HepG2 (cell line): Measurements from ENCODE around the gene HSPB9. TPM values are rescaled to one million over a fixed set of nuclear protein-coding genes. Genes with fewer than 3 reads are reported as not detected.

ENCODE experiments used
- CREB3 ChIP-seq: sonication (generic); formaldehyde crosslinking; IDR thresholded peaks from 2 replicates; pipeline ENCODE4 v1.5.0; 2020; ENCODE audit warnings: missing genetic modification reagents
- HMG20B ChIP-seq: conservative IDR thresholded peaks from 2 replicates; pipeline ENCODE4 v1.6.1; 2016; ENCODE audit warnings: missing genetic modification reagents, missing compliant biosample characterization
- HNF4G ChIP-seq, 2 experiments: sonication (generic) in 1 of 2; formaldehyde crosslinking in 1 of 2; IDR thresholded peaks; 2 replicates each; pipeline versions ENCODE4 v1.4.0 to v1.6.1; 2011 to 2020; ENCODE audit warnings: borderline replicate concordance in 2 of 2, low read depth in 2 of 2, mild to moderate bottlenecking in 2 of 2, low read length in 1 of 2, missing genetic modification reagents in 1 of 2, moderate library complexity in 1 of 2
- HOXD1 ChIP-seq: sonication (generic); formaldehyde crosslinking; IDR thresholded peaks from 2 replicates; pipeline ENCODE4 v1.5.0; 2020; ENCODE audit warnings: missing genetic modification reagents
- NFKB2 ChIP-seq: sonication (generic); formaldehyde crosslinking; IDR thresholded peaks from 2 replicates; pipeline ENCODE4 v1.4.0; 2020; ENCODE audit warnings: missing genetic modification reagents, borderline replicate concordance
- ZBTB33 ChIP-seq: sonication (generic); formaldehyde crosslinking; IDR thresholded peaks from 2 replicates; pipeline ENCODE4 v1.4.0; 2020; ENCODE audit warnings: missing genetic modification reagents
- ZFP36 ChIP-seq: fragments of 150-350 bp; IDR thresholded peaks from 2 replicates; pipeline ENCODE4 v1.6.1; 2018; ENCODE audit warnings: borderline replicate concordance, low read length, low read depth; ENCODE audit not compliant: partially characterized antibody
- ZNF331 ChIP-seq: sonication (generic); formaldehyde crosslinking; IDR thresholded peaks from 2 replicates; pipeline ENCODE4 v1.4.0; 2020; ENCODE audit warnings: missing genetic modification reagents
- ZNF572 ChIP-seq: sonication (generic); formaldehyde crosslinking; IDR thresholded peaks from 2 replicates; pipeline ENCODE4 v1.5.1; 2020; ENCODE audit warnings: mild to moderate bottlenecking, missing genetic modification reagents
- ZNF619 ChIP-seq: sonication (generic); formaldehyde crosslinking; IDR thresholded peaks from 2 replicates; pipeline ENCODE4 v1.4.0; 2020; ENCODE audit warnings: mild to moderate bottlenecking, missing genetic modification reagents
- ZNF761 ChIP-seq: sonication (generic); formaldehyde crosslinking; conservative IDR thresholded peaks from 2 replicates; pipeline ENCODE4 v1.4.0; 2020; ENCODE audit warnings: mild to moderate bottlenecking, missing genetic modification reagents
- ZNF781 ChIP-seq: sonication (generic); formaldehyde crosslinking; IDR thresholded peaks from 2 replicates; pipeline ENCODE4 v1.5.1; 2020; ENCODE audit warnings: borderline replicate concordance, mild to moderate bottlenecking, missing genetic modification reagents; ENCODE audit errors: not compliant biosample characterization
- ZSCAN29 ChIP-seq: sonication (generic); formaldehyde crosslinking; conservative IDR thresholded peaks from 2 replicates; pipeline ENCODE4 v1.4.0; 2020; ENCODE audit warnings: mild to moderate bottlenecking, missing genetic modification reagents
- polyA plus RNA-seq, 8 experiments: library from polyadenylated mRNA; depleted of rRNA in 3 of 8; stranded (reverse) in 7 of 8; unstranded in 1 of 8; fragments of >200 nt; fragmentation: Illumina TruSeq in 4 of 8; extraction: Trizol in 4 of 8; gene quantifications; 2 replicates each; pipeline versions ENCODE4 v1.2.1 to v1.2.3, GENCODE V29; 2011 to 2016; ENCODE audit warnings: low read depth in 4 of 8, missing spikeins in 1 of 8, mixed read lengths in 1 of 8; ENCODE audit not compliant: insufficient read depth in 1 of 8
- total RNA-seq, 5 experiments: library from RNA; depleted of rRNA; stranded (reverse); fragments of >200 nt; fragmentation: Illumina TruSeq; extraction: Trizol; gene quantifications; 2 replicates each; pipeline ENCODE4 v1.2.3, GENCODE V29; 2016; ENCODE audit warnings: low read depth in 1 of 5
- TF ChIP-seq, protein P1 (sequence below): sonication (generic); formaldehyde crosslinking; IDR thresholded peaks from 2 replicates; pipeline ENCODE4 v1.4.0; 2020; ENCODE audit warnings: mild to moderate bottlenecking, missing genetic modification reagents, borderline replicate concordance
- TF ChIP-seq, protein P2 (sequence below): sonication (generic); formaldehyde crosslinking; IDR thresholded peaks from 2 replicates; pipeline ENCODE4 v1.4.0; 2020; ENCODE audit warnings: mild to moderate bottlenecking, missing genetic modification reagents

HSPB9 gene
- total and polyA plus RNA-seq, 2 of the 13 experiments (the other 11 are each of a cell fraction or from before 2014, with no cell fraction given) = 0.05 to 0.24 TPM

DNA sequence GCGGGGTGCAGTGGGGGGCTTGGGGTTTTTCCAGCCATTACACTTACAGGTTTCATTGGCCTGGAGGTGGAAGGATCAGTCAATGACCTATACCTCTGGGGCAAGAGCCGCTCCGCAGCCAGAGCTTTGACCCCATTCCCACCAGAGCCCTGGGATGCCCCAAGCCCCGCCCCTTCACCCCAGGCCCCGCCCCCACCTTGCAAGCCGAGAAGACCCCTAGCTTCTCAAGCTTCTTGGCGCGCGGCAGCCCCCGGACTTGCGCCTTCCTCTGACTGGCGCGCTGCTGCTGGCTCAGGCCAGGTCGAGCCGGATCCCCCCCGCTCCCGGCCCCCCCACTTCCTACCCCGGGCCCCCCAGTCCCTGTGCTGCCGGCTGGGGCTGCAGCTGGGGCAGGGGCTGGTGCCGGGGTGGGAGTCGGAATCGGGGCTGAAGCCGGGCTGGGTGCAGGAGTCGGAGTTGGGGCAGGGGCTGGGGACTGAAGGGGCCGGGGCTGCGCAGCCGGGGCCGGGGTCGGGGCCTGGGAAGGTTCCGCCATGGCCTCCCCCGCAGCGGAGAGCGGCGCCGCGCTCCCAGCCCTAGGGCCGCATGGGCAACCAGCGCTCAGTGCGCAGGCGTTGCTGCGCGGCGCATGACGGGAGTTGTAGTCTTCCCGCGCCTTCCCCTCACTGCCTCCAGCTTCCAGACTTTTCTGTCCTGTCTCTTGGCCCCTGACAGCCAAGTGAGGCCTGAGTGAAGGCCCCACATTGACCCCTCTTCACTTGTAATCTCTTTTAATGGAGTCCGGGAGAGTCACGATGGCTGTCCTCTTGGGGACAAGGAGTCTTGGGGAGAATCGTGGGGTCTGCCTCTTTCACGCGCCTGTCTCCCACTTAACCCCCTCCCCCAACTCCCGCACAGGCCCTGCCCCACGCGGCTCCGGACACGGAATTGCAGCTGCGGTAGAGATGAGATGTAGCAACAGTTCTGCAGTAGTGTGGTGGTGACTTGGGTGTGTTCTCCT, 1.5 kb upstream of the HSPB9 start, which contains the start of gene KAT2A (continued):
- TF ChIP-seq HNF4G (IDR thresholded peaks at IDR 0.05; ENCODE audit: borderline replicate concordance, low read depth, low read length) (no peak), HNF4G (CRISPR knock-in tag; IDR thresholded peaks at IDR 0.05; ENCODE audit: borderline replicate concordance, low read depth) (no peak), ZNF761 (CRISPR knock-in tag) (no peak), HMG20B (no peak), NFKB2 (CRISPR knock-in tag) (peak; percentile 70; the same call in 1 of the 2 replicates), ZNF781 (CRISPR knock-in tag) (peak; percentile 74), ZFP36 (no peak), ZNF619 (CRISPR knock-in tag) (0 out of 2 replicates have a peak, but pooled peaks have one; percentile 21), ZSCAN29 (CRISPR knock-in tag) (no peak), ZNF331 (peak; percentile 46; the same call in 1 of the 2 replicates), ZNF572 (CRISPR knock-in tag) (peak; percentile 74; the same call in 1 of the 2 replicates), HOXD1 (no peak), CREB3 (CRISPR knock-in tag) (no peak), ZBTB33 (no peak)
- TF ChIP-seq, protein P1, sequence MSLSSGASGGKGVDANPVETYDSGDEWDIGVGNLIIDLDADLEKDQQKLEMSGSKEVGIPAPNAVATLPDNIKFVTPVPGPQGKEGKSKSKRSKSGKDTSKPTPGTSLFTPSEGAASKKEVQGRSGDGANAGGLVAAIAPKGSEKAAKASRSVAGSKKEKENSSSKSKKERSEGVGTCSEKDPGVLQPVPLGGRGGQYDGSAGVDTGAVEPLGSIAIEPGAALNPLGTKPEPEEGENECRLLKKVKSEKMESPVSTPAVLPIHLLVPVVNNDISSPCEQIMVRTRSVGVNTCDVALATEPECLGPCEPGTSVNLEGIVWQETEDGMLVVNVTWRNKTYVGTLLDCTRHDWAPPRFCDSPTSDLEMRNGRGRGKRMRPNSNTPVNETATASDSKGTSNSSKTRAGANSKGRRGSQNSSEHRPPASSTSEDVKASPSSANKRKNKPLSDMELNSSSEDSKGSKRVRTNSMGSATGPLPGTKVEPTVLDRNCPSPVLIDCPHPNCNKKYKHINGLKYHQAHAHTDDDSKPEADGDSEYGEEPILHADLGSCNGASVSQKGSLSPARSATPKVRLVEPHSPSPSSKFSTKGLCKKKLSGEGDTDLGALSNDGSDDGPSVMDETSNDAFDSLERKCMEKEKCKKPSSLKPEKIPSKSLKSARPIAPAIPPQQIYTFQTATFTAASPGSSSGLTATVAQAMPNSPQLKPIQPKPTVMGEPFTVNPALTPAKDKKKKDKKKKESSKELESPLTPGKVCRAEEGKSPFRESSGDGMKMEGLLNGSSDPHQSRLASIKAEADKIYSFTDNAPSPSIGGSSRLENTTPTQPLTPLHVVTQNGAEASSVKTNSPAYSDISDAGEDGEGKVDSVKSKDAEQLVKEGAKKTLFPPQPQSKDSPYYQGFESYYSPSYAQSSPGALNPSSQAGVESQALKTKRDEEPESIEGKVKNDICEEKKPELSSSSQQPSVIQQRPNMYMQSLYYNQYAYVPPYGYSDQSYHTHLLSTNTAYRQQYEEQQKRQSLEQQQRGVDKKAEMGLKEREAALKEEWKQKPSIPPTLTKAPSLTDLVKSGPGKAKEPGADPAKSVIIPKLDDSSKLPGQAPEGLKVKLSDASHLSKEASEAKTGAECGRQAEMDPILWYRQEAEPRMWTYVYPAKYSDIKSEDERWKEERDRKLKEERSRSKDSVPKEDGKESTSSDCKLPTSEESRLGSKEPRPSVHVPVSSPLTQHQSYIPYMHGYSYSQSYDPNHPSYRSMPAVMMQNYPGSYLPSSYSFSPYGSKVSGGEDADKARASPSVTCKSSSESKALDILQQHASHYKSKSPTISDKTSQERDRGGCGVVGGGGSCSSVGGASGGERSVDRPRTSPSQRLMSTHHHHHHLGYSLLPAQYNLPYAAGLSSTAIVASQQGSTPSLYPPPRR (CRISPR knock-in tag) = no peak
- TF ChIP-seq, protein P2, sequence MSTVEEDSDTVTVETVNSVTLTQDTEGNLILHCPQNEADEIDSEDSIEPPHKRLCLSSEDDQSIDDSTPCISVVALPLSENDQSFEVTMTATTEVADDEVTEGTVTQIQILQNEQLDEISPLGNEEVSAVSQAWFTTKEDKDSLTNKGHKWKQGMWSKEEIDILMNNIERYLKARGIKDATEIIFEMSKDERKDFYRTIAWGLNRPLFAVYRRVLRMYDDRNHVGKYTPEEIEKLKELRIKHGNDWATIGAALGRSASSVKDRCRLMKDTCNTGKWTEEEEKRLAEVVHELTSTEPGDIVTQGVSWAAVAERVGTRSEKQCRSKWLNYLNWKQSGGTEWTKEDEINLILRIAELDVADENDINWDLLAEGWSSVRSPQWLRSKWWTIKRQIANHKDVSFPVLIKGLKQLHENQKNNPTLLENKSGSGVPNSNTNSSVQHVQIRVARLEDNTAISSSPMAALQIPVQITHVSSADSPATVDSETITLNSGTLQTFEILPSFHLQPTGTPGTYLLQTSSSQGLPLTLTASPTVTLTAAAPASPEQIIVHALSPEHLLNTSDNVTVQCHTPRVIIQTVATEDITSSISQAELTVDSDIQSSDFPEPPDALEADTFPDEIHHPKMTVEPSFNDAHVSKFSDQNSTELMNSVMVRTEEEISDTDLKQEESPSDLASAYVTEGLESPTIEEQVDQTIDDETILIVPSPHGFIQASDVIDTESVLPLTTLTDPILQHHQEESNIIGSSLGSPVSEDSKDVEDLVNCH = no peak
